ENCODE measurements around the gene ZRANB3.
A peak's percentile ranks its signal among the peaks of the same experiment; 100 is the strongest.
"Not testable (repeated sequence)": the region's sequence is repeated elsewhere in the genome, so short reads cannot be mapped to it uniquely, and the experiment has no call there.

The ZRANB3 gene

DNA sequence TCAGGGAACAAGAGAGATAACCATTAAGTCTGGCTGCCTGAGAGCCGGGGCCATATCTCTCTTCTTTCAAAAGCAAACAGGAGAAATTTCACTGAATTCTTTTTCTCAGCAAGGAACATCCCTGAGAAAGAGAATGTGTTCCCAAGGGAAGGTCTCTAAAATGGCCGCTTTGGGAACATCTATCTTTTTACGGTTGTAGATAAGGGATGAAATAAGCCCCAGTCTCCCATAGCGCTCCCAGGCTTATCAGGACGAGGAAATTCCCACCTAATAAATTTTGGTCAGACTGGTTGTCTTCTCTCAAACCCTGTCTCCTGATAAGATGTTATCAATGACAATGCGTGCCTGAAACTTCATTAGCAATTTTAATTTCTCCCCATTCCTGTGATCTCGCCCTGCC lies 32.4 kb downstream of the ZRANB3 start:
- TF ChIP-seq SETDB1 (IDR thresholded peaks at IDR 0.05; ENCODE audit: insufficient read length, low read length), result peak; percentile 50
- CTCF ChIA-PET; H3K4me3 ChIP-seq (ENCODE audit: low read depth, low read length); POLR2A ChIA-PET; H3K36me3 ChIP-seq (ENCODE audit: control insufficient read depth in 2 of 2, insufficient read depth in 1 of 2, low read length in 2 of 2); H3K4me1 ChIP-seq (ENCODE audit: control insufficient read depth, insufficient read depth, low read length); H3K9me3 ChIP-seq (ENCODE audit: control insufficient read depth, insufficient read depth, low read depth, low read length); H3K27ac ChIP-seq (ENCODE audit: extremely low read depth, low read depth, low read length): not testable (repeated sequence)

DNA sequence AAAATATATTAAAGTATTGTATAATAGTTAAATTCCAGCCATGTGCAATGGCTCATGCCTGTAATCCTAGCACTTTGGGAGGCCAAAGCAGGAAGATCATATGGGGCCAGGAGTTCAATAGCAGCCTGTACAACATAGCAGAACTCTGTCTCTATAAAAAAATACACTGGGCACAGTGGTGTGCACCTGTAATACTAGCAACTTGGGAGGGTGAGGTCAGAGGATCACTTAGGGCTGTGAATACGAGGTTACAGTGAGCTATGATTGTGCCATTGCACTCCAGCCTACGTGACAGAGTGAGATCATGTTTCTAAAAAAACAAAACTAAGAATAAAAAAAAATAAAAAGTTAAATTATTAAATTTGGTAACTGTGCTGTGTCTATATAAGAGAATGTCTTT lies 36.1 kb downstream of the ZRANB3 start:
- Histone ChIP-seq H3K4me1 (ENCODE audit: control insufficient read depth, insufficient read depth, low read length) (no peaks in the 10 kb centered on the region), H3K36me3 (ENCODE audit: control insufficient read depth in 2 of 2, insufficient read depth in 1 of 2, low read length in 2 of 2) (peaks cover 0 to 2% of the 10 kb centered on the region in 2 experiments; a peak in 1 of 3 replicates), H3K27ac (ENCODE audit: extremely low read depth, low read depth, low read length) (no peak overlapping the region), H3K9me3 (ENCODE audit: control insufficient read depth, insufficient read depth, low read depth, low read length) (no peaks in the 10 kb centered on the region), H3K4me3 (ENCODE audit: low read depth, low read length) (no peak overlapping the region)
- ChIA-PET POLR2A (no interaction called here), CTCF (no interaction called here)
- TF ChIP-seq ZNF416 (tag by site-specific recombination; IDR thresholded peaks at IDR 0.05) (no peak), ZNF830 (tag by site-specific recombination; IDR thresholded peaks at IDR 0.05; ENCODE audit: low read depth) (no peak)

DNA sequence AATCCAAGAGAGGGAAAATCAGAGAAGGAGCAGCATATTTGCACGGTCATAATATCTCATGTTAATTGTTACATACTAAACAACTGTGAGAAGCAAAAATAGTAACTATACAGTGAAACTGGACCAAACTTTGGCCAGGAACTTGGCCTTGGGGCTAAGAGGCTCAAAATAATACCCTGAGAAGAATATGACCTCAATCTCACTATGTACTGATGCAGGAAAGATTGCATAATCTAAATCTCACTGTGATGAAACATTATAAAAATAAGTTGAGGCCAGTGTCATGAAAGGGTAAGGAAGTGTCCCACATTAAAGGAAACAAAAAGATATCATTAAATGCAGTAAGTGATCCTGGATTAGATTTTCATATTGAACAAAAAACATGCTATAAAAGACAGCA lies 36.5 kb downstream of the ZRANB3 start:
- POLR2A ChIA-PET, result no interaction called here
- no peaks in the 10 kb centered on the region for H3K4me1 ChIP-seq (ENCODE audit: control insufficient read depth, insufficient read depth, low read length)

DNA sequence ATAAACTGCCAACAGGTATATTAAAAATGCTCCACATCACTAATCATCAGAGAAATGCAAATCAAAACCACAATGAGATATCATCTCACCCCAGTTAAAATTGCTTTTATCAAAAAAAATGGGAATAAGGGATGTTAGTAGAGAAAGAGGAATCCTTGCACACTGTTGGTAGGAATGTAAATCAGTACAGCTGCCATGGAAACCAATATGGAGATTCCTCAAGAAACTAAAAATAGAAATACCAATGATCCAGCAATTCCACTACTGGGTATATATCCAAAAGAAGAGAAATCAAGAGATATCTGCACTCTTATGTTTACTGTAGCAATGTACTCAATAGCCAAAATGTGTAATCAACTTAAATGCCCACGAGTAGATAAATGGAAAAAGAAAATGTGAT lies 40.6 kb downstream of the ZRANB3 start:
- Histone ChIP-seq H3K4me3 (ENCODE audit: low read depth, low read length) (no peak overlapping the region), H3K27ac (ENCODE audit: extremely low read depth, low read depth, low read length) (no peak overlapping the region), H3K36me3 (ENCODE audit: control insufficient read depth in 2 of 2, insufficient read depth in 1 of 2, low read length in 2 of 2) (peaks cover 0 to 6% of the 10 kb centered on the region in 2 experiments; a peak in 2 of 3 replicates), H3K4me1 (ENCODE audit: control insufficient read depth, insufficient read depth, low read length) (no peaks in the 10 kb centered on the region; the same call in 1 of the 2 replicates), H3K9me3 (ENCODE audit: control insufficient read depth, insufficient read depth, low read depth, low read length) (no peaks in the 10 kb centered on the region)
- no peak for TF ChIP-seq ZNF654 (tag by site-specific recombination; IDR thresholded peaks at IDR 0.05; ENCODE audit: low read depth)
- no peak for TF ChIP-seq HOXD13 (CRISPR knock-in tag; IDR thresholded peaks at IDR 0.05; ENCODE audit: borderline replicate concordance)
- no peak for TF ChIP-seq ZNF560 (tag by site-specific recombination; IDR thresholded peaks at IDR 0.05; ENCODE audit: borderline replicate concordance)
- POLR2A ChIA-PET, result no interaction called here
- CTCF ChIA-PET, result no interaction called here

More for the DNA sequence above, 36.5 kb downstream of the ZRANB3 start:
- CTCF ChIA-PET, result no interaction called here
- TF ChIP-seq IKZF3 (tag by site-specific recombination; IDR thresholded peaks at IDR 0.05), result no peak
- TF ChIP-seq MZF1 (tag by site-specific recombination; IDR thresholded peaks at IDR 0.05; ENCODE audit: borderline replicate concordance), result no peak
- no peak for TF ChIP-seq RBAK (tag by site-specific recombination; IDR thresholded peaks at IDR 0.05)
- TF ChIP-seq ZNF626 (tag by site-specific recombination; IDR thresholded peaks at IDR 0.05), result no peak
- TF ChIP-seq, protein P1, sequence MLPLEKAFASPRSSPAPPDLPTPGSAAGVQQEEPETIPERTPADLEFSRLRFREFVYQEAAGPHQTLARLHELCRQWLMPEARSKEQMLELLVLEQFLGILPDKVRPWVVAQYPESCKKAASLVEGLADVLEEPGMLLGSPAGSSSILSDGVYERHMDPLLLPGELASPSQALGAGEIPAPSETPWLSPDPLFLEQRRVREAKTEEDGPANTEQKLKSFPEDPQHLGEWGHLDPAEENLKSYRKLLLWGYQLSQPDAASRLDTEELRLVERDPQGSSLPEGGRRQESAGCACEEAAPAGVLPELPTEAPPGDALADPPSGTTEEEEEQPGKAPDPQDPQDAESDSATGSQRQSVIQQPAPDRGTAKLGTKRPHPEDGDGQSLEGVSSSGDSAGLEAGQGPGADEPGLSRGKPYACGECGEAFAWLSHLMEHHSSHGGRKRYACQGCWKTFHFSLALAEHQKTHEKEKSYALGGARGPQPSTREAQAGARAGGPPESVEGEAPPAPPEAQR (tag by site-specific recombination; IDR thresholded peaks at IDR 0.05), result no peak
- no peak for TF ChIP-seq REPIN1 (tag by site-specific recombination; IDR thresholded peaks at IDR 0.05; ENCODE audit: low read depth)
- no peak for TF ChIP-seq ZNF549 (tag by site-specific recombination; IDR thresholded peaks at IDR 0.05)
- no peak for TF ChIP-seq ZBTB48 (tag by site-specific recombination; IDR thresholded peaks at IDR 0.05)
- H3K4me3 ChIP-seq (ENCODE audit: low read depth, low read length), result no peak overlapping the region
- no peaks in the 10 kb centered on the region; a peak in 1 of 3 replicates for H3K36me3 ChIP-seq (ENCODE audit: control insufficient read depth in 2 of 2, insufficient read depth in 1 of 2, low read length in 2 of 2)
- H3K27ac ChIP-seq (ENCODE audit: extremely low read depth, low read depth, low read length), result no peak overlapping the region
- H3K9me3 ChIP-seq (ENCODE audit: control insufficient read depth, insufficient read depth, low read depth, low read length), result no peaks in the 10 kb centered on the region

DNA sequence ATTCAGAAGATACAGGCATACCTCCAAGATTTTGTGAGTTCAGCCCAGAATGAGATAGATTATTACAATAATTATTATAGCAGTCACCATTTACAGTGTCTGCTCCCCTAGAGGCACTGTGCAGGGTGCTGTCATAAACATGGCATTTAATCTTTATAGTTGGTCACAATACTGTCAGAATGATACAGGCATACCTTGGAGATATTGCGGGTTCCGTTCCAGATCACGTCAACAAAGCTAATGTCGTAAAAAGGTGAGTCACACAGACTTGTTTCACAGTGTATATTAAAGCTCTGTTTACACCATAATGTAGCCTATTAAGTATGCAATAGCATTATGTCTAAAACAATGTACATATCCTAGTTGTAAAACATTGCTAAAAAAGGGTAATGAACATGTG lies 45.6 kb downstream of the ZRANB3 start:
- no peak overlapping the region for H3K27ac ChIP-seq (ENCODE audit: extremely low read depth, low read depth, low read length)
- H3K4me1 ChIP-seq (ENCODE audit: control insufficient read depth, insufficient read depth, low read length), result no peaks in the 10 kb centered on the region; the same call in 1 of the 2 replicates
- no peaks in the 10 kb centered on the region for H3K9me3 ChIP-seq (ENCODE audit: control insufficient read depth, insufficient read depth, low read depth, low read length)
- POLR2A ChIA-PET, result interaction anchor here (1.0 kb wide), 1 partner anchor 46 kb away, joined by 3 read pairs; the partner anchor contains the start of genes R3HDM1 and ZRANB3
- H3K36me3 ChIP-seq (ENCODE audit: control insufficient read depth in 2 of 2, insufficient read depth in 1 of 2, low read length in 2 of 2), result peaks cover 0 to 6% of the 10 kb centered on the region in 2 experiments; a peak in 1 of 3 replicates
- TF ChIP-seq ZNF621 (tag by site-specific recombination; IDR thresholded peaks at IDR 0.05), result no peak
- CTCF ChIA-PET, result no interaction called here
- H3K4me3 ChIP-seq (ENCODE audit: low read depth, low read length), result no peak overlapping the region
